Measurements from ENCODE around the gene KIAA1614. TPM values are rescaled to one million over a fixed set of nuclear protein-coding genes. Genes with fewer than 3 reads are reported as not detected.

The KIAA1614 gene
- total RNA-seq, 2 experiments from 2014 or later = 0.06 to 0.80 TPM

DNA sequence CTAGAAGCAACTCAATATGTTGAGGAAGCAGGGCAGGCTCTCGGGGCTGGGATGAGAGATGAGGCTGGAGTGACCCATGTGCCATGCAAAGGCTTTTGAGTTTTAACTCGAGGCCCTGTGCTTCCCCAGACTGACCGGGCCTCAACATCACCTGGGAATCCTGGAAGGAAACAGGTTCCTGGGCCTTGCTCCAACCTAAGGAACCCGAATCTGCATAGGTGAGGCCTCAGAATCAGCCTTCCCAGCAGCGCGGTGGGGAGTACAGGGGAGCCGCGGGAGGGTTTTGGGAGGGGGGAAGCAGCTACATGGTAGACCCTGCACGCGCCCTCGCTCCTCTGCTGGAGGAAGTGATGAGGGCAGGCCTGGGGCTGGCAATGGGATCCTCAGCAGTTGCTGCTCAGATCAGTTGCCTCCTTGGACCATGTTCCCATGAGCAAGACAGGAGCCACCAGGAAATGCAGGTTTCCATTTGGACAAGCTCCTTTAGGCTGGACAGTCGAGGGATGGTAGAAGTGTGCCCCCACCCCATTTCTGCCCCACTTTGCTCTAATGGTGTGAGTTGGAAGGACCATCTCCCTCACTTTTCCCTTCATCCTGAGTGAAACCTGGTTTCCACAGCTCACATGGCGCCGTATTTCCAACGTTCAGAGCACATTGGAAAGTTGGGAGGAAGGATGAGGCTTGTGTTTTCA lies 4.5 kb upstream of the KIAA1614 start:
- H3K4me2 ChIP-seq (ENCODE audit: low read length) = no peak overlapping the region
- intact Hi-C loops (cut with micrococcal nuclease; ENCODE audit: unreplicated experiment) = no loop called here
- POLR2A ChIA-PET = no interaction called here

GRCh38 chr1:180909005-180909414 lies 3.7 kb upstream of the KIAA1614 start:
- H3K4me1 ChIP-seq (ENCODE audit: insufficient read depth, low read length, poor library complexity, severe bottlenecking) = no peaks in the 10 kb centered on the region
- no peak overlapping the region for H3K4me3 ChIP-seq (ENCODE audit: low read depth, low read length, poor library complexity, severe bottlenecking)
- no peak for DNase-seq (ENCODE audit: low spot score)
- no peaks in the 10 kb centered on the region for H3K9me2 ChIP-seq (ENCODE audit: insufficient read depth, low read length)
- no peak overlapping the region for H2AFZ ChIP-seq (ENCODE audit: low read length)
- TF ChIP-seq, protein P1, sequence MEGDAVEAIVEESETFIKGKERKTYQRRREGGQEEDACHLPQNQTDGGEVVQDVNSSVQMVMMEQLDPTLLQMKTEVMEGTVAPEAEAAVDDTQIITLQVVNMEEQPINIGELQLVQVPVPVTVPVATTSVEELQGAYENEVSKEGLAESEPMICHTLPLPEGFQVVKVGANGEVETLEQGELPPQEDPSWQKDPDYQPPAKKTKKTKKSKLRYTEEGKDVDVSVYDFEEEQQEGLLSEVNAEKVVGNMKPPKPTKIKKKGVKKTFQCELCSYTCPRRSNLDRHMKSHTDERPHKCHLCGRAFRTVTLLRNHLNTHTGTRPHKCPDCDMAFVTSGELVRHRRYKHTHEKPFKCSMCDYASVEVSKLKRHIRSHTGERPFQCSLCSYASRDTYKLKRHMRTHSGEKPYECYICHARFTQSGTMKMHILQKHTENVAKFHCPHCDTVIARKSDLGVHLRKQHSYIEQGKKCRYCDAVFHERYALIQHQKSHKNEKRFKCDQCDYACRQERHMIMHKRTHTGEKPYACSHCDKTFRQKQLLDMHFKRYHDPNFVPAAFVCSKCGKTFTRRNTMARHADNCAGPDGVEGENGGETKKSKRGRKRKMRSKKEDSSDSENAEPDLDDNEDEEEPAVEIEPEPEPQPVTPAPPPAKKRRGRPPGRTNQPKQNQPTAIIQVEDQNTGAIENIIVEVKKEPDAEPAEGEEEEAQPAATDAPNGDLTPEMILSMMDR (conservative IDR thresholded peaks at IDR 0.05; ENCODE audit: low read length) = no peak
- TF ChIP-seq EZH2phosphoT487 (IDR thresholded peaks at IDR 0.05; ENCODE audit: borderline replicate concordance, low read depth, low read length) = no peak
- H4K20me1 ChIP-seq (ENCODE audit: insufficient read depth, low read length) = no peaks in the 10 kb centered on the region
- H3K79me2 ChIP-seq (ENCODE audit: insufficient read depth, low read depth, low read length) = no peaks in the 10 kb centered on the region
- no peak overlapping the region for H3K4me2 ChIP-seq (ENCODE audit: low read length)
- BruUV-seq (replicated peaks) = no TSS peak
- no peaks in the 10 kb centered on the region for H3K36me3 ChIP-seq (ENCODE audit: insufficient read depth, low read length)
- H3K9me3 ChIP-seq (ENCODE audit: low read length) = no peaks in the 10 kb centered on the region
- intact Hi-C loops (cut with micrococcal nuclease; ENCODE audit: unreplicated experiment) = no loop called here
- ChIA-PET POLR2A (no interaction called here), CTCF (ENCODE audit: unreplicated experiment) (no interaction called here)
- H3K27ac ChIP-seq (ENCODE audit: low read depth, low read length, poor library complexity, severe bottlenecking) = no peak overlapping the region

More for the DNA sequence above, 4.5 kb upstream of the KIAA1614 start:
- Histone ChIP-seq H3K9me2 (ENCODE audit: insufficient read depth, low read length) (no peaks in the 10 kb centered on the region), H3K4me1 (ENCODE audit: insufficient read depth, low read length, poor library complexity, severe bottlenecking) (no peaks in the 10 kb centered on the region), H3K9me3 (ENCODE audit: low read length) (no peaks in the 10 kb centered on the region), H2AFZ (ENCODE audit: low read length) (no peak overlapping the region), H3K27ac (ENCODE audit: low read depth, low read length, poor library complexity, severe bottlenecking) (no peak overlapping the region), H4K20me1 (ENCODE audit: insufficient read depth, low read length) (no peaks in the 10 kb centered on the region), H3K79me2 (ENCODE audit: insufficient read depth, low read depth, low read length) (no peaks in the 10 kb centered on the region), H3K36me3 (ENCODE audit: insufficient read depth, low read length) (no peaks in the 10 kb centered on the region), H3K4me3 (ENCODE audit: low read depth, low read length, poor library complexity, severe bottlenecking) (no peak overlapping the region)
- BruUV-seq (replicated peaks) = no TSS peak
- no peak for DNase-seq (ENCODE audit: low spot score)
- CTCF ChIA-PET (ENCODE audit: unreplicated experiment) = no interaction called here
- no peak for TF ChIP-seq EZH2phosphoT487 (IDR thresholded peaks at IDR 0.05; ENCODE audit: borderline replicate concordance, low read depth, low read length)
- TF ChIP-seq, protein P1 (conservative IDR thresholded peaks at IDR 0.05; ENCODE audit: low read length) = no peak

- ChIA-PET CTCF (ENCODE audit: unreplicated experiment) (no interaction called here), POLR2A (interaction anchor here (0.7 kb wide), 1 partner anchor 28 kb away, joined by 3 read pairs; no protein-coding TSS in a partner anchor)
- no peaks in the 10 kb centered on the region for H3K4me1 ChIP-seq (ENCODE audit: insufficient read depth, low read length, poor library complexity, severe bottlenecking)
- DNase-seq (ENCODE audit: low spot score) = no peak
- no peak overlapping the region for H3K4me2 ChIP-seq (ENCODE audit: low read length)
- H3K4me3 ChIP-seq (ENCODE audit: low read depth, low read length, poor library complexity, severe bottlenecking) = no peak overlapping the region
- H3K9me2 ChIP-seq (ENCODE audit: insufficient read depth, low read length) = no peaks in the 10 kb centered on the region
- no TSS peak for BruUV-seq (replicated peaks)
- H2AFZ ChIP-seq (ENCODE audit: low read length) = no peak overlapping the region
- no peaks in the 10 kb centered on the region for H4K20me1 ChIP-seq (ENCODE audit: insufficient read depth, low read length)
- no peak for TF ChIP-seq EZH2phosphoT487 (IDR thresholded peaks at IDR 0.05; ENCODE audit: borderline replicate concordance, low read depth, low read length)
- TF ChIP-seq, protein P1 (conservative IDR thresholded peaks at IDR 0.05; ENCODE audit: low read length) = no peak
- H3K27ac ChIP-seq (ENCODE audit: low read depth, low read length, poor library complexity, severe bottlenecking) = no peak overlapping the region
- H3K79me2 ChIP-seq (ENCODE audit: insufficient read depth, low read depth, low read length) = no peaks in the 10 kb centered on the region
- intact Hi-C loops (cut with micrococcal nuclease; ENCODE audit: unreplicated experiment) = no loop called here
- H3K9me3 ChIP-seq (ENCODE audit: low read length) = no peaks in the 10 kb centered on the region
- H3K36me3 ChIP-seq (ENCODE audit: insufficient read depth, low read length) = no peaks in the 10 kb centered on the region
These were observed 3.2 kb upstream of the KIAA1614 start for GRCh38 chr1:180909462-180909976.
